ENCODE results near the gene SCAMP4. TPM values are rescaled to one million over a fixed set of nuclear protein-coding genes. Genes with fewer than 3 reads are reported as not detected.

The SCAMP4 gene
- polyA plus RNA-seq, 1 of the 3 experiments (the other 2 are of a cell fraction), result 30.0 TPM

GRCh38 chr19:1956868-1957492, 51.8 kb downstream of the SCAMP4 start:
- Histone ChIP-seq H2AFZ (ENCODE audit: low read depth) (no peak overlapping the region), H3K4me2 (no peak overlapping the region), H3K9me3 (no peaks in the 10 kb centered on the region), H3K9ac (no peak overlapping the region), H3K9me2 (no peaks in the 10 kb centered on the region), H3F3A (replicated peaks; ENCODE audit: insufficient read depth) (no peaks in the 10 kb centered on the region), H3K4me1 (ENCODE audit: control insufficient read depth in 1 of 2, insufficient read depth in 2 of 2, low read depth in 1 of 2, low read length in 1 of 2) (no peaks in the 10 kb centered on the region; a peak in 1 of 4 replicates), H4K20me1 (ENCODE audit: insufficient read depth) (peaks cover 80% of the 10 kb centered on the region), H3K4me3 (ENCODE audit: low read depth in 2 of 2, low read length in 1 of 2) (no peak overlapping the region), H3K27ac (ENCODE audit: low read depth in 2 of 2, low read length in 1 of 2) (no peak overlapping the region), H3K27me3 (ENCODE audit: insufficient read depth) (no peaks in the 10 kb centered on the region), H3K36me3 (replicated peaks in 1 of 2; ENCODE audit: control insufficient read depth in 1 of 2, insufficient read depth in 2 of 2, low read length in 1 of 2) (peaks cover 0 to 6% of the 10 kb centered on the region in 2 experiments), H3K79me2 (ENCODE audit: insufficient read depth) (peaks cover 85% of the 10 kb centered on the region)
- 86% methylated on average over 17 of the region's 28 CpGs for WGBS (ENCODE audit: low lambda C conversion rate)
- no peak for TF ChIP-seq RCOR1 (IDR thresholded peaks at IDR 0.05; ENCODE audit: low read length)
- no peak for TF ChIP-seq MXI1 (IDR thresholded peaks at IDR 0.05; ENCODE audit: low read depth, low read length)
- TF ChIP-seq YY1 (IDR thresholded peaks at IDR 0.05; ENCODE audit: low read depth), result no peak
- TF ChIP-seq NFIC (IDR thresholded peaks at IDR 0.05; ENCODE audit: borderline replicate concordance), result no peak
- TF ChIP-seq, protein P1, sequence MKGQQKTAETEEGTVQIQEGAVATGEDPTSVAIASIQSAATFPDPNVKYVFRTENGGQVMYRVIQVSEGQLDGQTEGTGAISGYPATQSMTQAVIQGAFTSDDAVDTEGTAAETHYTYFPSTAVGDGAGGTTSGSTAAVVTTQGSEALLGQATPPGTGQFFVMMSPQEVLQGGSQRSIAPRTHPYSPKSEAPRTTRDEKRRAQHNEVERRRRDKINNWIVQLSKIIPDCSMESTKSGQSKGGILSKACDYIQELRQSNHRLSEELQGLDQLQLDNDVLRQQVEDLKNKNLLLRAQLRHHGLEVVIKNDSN (IDR thresholded peaks at IDR 0.05; ENCODE audit: borderline replicate concordance, low read depth), result no peak
- no peak for TF ChIP-seq CTCF (IDR thresholded peaks at IDR 0.05)
- TF ChIP-seq, protein P2, sequence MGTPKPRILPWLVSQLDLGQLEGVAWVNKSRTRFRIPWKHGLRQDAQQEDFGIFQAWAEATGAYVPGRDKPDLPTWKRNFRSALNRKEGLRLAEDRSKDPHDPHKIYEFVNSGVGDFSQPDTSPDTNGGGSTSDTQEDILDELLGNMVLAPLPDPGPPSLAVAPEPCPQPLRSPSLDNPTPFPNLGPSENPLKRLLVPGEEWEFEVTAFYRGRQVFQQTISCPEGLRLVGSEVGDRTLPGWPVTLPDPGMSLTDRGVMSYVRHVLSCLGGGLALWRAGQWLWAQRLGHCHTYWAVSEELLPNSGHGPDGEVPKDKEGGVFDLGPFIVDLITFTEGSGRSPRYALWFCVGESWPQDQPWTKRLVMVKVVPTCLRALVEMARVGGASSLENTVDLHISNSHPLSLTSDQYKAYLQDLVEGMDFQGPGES (IDR thresholded peaks at IDR 0.05; ENCODE audit: low read depth, low read length), result no peak
- DNase-seq, result no peak
- POLR2A ChIA-PET, result no interaction called here
- CTCF ChIA-PET, result interaction anchor here (1.4 to 3.3 kb wide), 2 partner anchors 11 to 27 kb away, joined by 3 to 24 read pairs; no protein-coding TSS in a partner anchor

DNA sequence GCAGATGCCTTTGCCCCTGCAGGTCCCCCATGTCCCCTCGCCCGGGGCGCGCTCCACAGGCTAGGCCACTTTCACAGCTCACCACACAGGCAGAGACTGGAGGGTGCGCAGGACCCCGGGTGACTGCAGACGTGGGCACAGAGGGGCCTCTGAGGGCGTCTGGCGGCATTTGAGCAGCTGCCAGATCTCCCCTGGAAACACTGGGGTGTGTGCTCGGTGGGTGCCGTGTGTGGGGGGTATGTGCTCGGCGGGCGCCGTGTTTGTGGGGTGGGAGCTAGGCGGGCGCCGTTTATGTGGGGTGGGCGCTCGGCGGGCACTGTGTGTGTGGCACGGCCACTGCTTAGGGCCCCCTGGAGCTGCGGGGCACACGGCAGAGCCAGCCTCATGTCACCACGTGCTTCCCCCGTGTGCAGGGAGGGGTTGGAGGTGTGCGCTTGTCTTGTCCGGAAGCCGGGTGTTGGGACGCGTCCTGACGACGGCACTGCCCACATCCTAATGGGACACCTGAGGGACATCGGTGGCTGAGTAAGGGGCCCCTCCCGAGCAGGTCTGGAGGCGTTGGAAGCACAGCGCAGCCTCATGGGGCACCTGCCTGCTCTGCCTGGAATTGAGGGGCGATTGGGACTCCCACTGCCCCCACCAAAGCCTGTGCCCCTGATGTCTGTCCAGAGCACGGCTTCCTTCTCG, 52.5 kb downstream of the SCAMP4 start:
- CTCF ChIA-PET, result interaction anchor here (3.3 kb wide), 1 partner anchor 12 kb away, joined by 24 read pairs; no protein-coding TSS in a partner anchor
- H4K20me1 ChIP-seq (ENCODE audit: insufficient read depth), result peaks cover 73% of the 10 kb centered on the region
- 86% methylated on average over 7 of the region's 40 CpGs for WGBS (ENCODE audit: low lambda C conversion rate)
- no peak for DNase-seq
- POLR2A ChIA-PET, result no interaction called here
- no peak overlapping the region for H3K4me2 ChIP-seq
- no peaks in the 10 kb centered on the region for H3K9me3 ChIP-seq
- no peak for TF ChIP-seq TEAD4 (IDR thresholded peaks at IDR 0.05; ENCODE audit: borderline replicate concordance, insufficient read depth)
- TF ChIP-seq SMC3 (IDR thresholded peaks at IDR 0.05; ENCODE audit: low read depth, low read length), result no peak
- no peak for TF ChIP-seq PBX3 (IDR thresholded peaks at IDR 0.05)
- no peak for TF ChIP-seq CTCF (IDR thresholded peaks at IDR 0.05)
- TF ChIP-seq GATA2 (CRISPR knock-in tag; IDR thresholded peaks at IDR 0.05), result no peak
- no peak for TF ChIP-seq FOXJ3 (CRISPR knock-in tag; IDR thresholded peaks at IDR 0.05)
- TF ChIP-seq FOXM1 (IDR thresholded peaks at IDR 0.05; ENCODE audit: low read depth), result no peak
- no peak for TF ChIP-seq SIN3A (IDR thresholded peaks at IDR 0.05; ENCODE audit: borderline replicate concordance, low read depth, low read length)
- no peak for TF ChIP-seq RXRA (IDR thresholded peaks at IDR 0.05; ENCODE audit: borderline replicate concordance, low read depth)
- TF ChIP-seq TCF12 (IDR thresholded peaks at IDR 0.05), result no peak
- no peaks in the 10 kb centered on the region for H3F3A ChIP-seq (replicated peaks; ENCODE audit: insufficient read depth)
- H3K36me3 ChIP-seq (replicated peaks in 1 of 2; ENCODE audit: control insufficient read depth in 1 of 2, insufficient read depth in 2 of 2, low read length in 1 of 2), result peaks cover 0 to 4% of the 10 kb centered on the region in 2 experiments
- H3K4me3 ChIP-seq (ENCODE audit: low read depth in 2 of 2, low read length in 1 of 2), result no peak overlapping the region
- peaks cover 85% of the 10 kb centered on the region for H3K79me2 ChIP-seq (ENCODE audit: insufficient read depth)
- no peaks in the 10 kb centered on the region for H3K27me3 ChIP-seq (ENCODE audit: insufficient read depth)
- H3K27ac ChIP-seq (ENCODE audit: low read depth in 2 of 2, low read length in 1 of 2), result no peak overlapping the region
- no peak overlapping the region for H2AFZ ChIP-seq (ENCODE audit: low read depth)
- no peaks in the 10 kb centered on the region for H3K9me2 ChIP-seq
- H3K4me1 ChIP-seq (ENCODE audit: control insufficient read depth in 1 of 2, insufficient read depth in 2 of 2, low read depth in 1 of 2, low read length in 1 of 2), result no peaks in the 10 kb centered on the region; a peak in 1 of 4 replicates
- no peak overlapping the region for H3K9ac ChIP-seq
